Esophagus squamous epithelium (tissue), 4 donors: Measurements from ENCODE around the gene WDR35.

ENCODE experiments used
- POLR2A ChIP-seq, 4 donors: fragments of 450-650 bp; IDR thresholded peaks; one replicate each; pipeline ENCODE4 v1.6.1; 2017; ENCODE audit warnings: antibody characterized with exemption in 4 of 4, mild to moderate bottlenecking in 4 of 4, moderate library complexity in 3 of 4
- TF ChIP-seq, protein P1 (sequence below), 6 experiments: fragments of 450-650 bp in 4 of 6; fragments of 200-600 bp in 2 of 6; sonication (generic) in 2 of 6; IDR thresholded peaks; one replicate each; pipeline ENCODE4 v1.5.1; 2016 to 2019; ENCODE audit warnings: antibody characterized with exemption in 6 of 6, mild to moderate bottlenecking in 4 of 6, moderate library complexity in 4 of 6

DNA sequence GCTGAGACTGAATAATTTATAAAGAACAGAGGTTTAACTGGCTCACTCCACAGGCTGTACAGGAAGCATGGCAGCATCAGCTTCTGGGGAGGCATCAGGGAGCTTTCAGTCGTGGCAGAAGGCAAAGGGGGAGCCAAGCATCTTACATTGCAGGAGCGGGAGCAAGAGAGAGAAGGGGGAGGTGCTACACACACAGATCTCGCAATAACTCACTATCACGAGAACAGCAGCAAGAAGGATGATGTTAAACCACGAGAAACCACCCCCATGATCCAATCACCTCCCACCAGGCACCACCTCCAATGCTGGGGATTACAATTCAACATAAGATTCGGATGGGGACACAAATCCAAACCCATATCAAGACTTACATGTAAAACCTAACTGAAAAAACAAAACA, 40.3 kb upstream of the WDR35 start:
- TF ChIP-seq, protein P1, sequence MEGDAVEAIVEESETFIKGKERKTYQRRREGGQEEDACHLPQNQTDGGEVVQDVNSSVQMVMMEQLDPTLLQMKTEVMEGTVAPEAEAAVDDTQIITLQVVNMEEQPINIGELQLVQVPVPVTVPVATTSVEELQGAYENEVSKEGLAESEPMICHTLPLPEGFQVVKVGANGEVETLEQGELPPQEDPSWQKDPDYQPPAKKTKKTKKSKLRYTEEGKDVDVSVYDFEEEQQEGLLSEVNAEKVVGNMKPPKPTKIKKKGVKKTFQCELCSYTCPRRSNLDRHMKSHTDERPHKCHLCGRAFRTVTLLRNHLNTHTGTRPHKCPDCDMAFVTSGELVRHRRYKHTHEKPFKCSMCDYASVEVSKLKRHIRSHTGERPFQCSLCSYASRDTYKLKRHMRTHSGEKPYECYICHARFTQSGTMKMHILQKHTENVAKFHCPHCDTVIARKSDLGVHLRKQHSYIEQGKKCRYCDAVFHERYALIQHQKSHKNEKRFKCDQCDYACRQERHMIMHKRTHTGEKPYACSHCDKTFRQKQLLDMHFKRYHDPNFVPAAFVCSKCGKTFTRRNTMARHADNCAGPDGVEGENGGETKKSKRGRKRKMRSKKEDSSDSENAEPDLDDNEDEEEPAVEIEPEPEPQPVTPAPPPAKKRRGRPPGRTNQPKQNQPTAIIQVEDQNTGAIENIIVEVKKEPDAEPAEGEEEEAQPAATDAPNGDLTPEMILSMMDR (IDR thresholded peaks at IDR 0.05), result no peak
- TF ChIP-seq POLR2A (IDR thresholded peaks at IDR 0.05), result no peak
